Activated T-helper 2 cell treated with anti-CD3 and anti-CD28 coated beads, Interferon-gamma antibody, Interleukin-2, Interleukin-4, amounts not matched to agents 10 μg/mL and 5 μg/mL and 100 μg/mL, durations not matched to agents 14 hours and 24 hours and 36 hours (primary cell): ENCODE measurements around the gene SCN4B. TPM values are rescaled to one million over a fixed set of nuclear protein-coding genes. Genes with fewer than 3 reads are reported as not detected.

Experiments
- DNase-seq: peaks from one replicate; pipeline ENCODE4 v3.0.0; 2021; ENCODE audit warnings: low spot score
- H3K27ac Mint-ChIP-seq: one replicate; pipeline ENCODE4 v1.8.0; 2021; ENCODE audit warnings: mixed read lengths
- H3K27me3 Mint-ChIP-seq: one replicate; pipeline ENCODE4 v1.8.0; 2021; ENCODE audit warnings: low read depth, mixed read lengths
- H3K36me3 Mint-ChIP-seq: one replicate; pipeline ENCODE4 v1.8.0; 2021; ENCODE audit warnings: low read depth, mixed read lengths
- H3K4me1 Mint-ChIP-seq: one replicate; pipeline ENCODE4 v1.8.0; 2021; ENCODE audit warnings: low read depth, mixed read lengths
- H3K4me3 Mint-ChIP-seq: one replicate; pipeline ENCODE4 v1.8.0; 2021; ENCODE audit warnings: low read depth, mild to moderate bottlenecking, moderate library complexity, mixed read lengths
- H3K9me3 Mint-ChIP-seq: one replicate; pipeline ENCODE4 v1.8.0; 2021; ENCODE audit warnings: mixed read lengths
- intact Hi-C: fragments of 100-400 bp; cut with micrococcal nuclease; formaldehyde crosslinking; loops from one replicate; pipeline ENCODE4 v1.15.1; 2023
- total RNA-seq: library from RNA; stranded (reverse); gene quantifications from 2 replicates; pipeline ENCODE4 v1.2.3, GENCODE V29; 2022

Gene SCN4B
- total RNA-seq, 1 donor from 2014 or later: 0.32 TPM

DNA sequence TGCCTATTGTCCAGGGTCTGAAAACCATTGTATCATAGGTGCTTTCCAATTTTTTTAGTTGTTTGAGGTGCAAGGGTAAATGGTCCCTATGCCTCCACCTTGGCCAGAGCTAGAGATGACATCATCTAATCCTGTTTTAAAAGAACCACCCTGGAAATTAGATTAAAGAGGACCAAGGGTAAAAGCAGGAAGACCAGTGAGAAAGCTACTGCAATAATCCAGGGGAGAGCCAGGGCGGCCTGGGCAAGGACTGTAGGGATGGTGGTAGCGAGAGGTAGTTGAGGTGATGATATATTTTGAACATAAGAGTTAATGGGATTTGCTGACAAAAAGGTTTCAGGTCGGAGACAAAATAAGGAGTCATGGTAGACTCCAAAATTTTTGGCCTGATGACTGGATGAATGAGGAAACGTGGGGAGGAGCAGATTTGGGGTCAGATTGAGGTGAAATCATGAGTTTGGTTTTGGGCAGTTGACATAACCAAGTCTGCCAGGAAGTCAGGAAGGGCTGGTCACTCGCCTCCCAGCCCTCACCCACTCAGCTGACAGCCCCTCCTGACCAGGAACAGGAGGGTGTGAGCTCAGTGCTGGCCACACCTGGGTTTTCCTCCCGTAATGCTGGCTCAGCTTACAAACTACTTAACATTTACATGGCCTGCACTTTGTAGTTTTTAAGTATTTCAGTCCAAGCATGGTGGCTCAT, 23.0 kb downstream of the SCN4B start:
- H3K9me3 Mint-ChIP-seq: no peaks in the 10 kb centered on the region
- no peak overlapping the region for H3K4me3 Mint-ChIP-seq
- intact Hi-C loops: no loop called here
- peaks cover 18% of the 10 kb centered on the region for H3K27me3 Mint-ChIP-seq
- H3K4me1 Mint-ChIP-seq: no peaks in the 10 kb centered on the region
- DNase-seq: no peak
- no peak overlapping the region for H3K27ac Mint-ChIP-seq
- no peaks in the 10 kb centered on the region for H3K36me3 Mint-ChIP-seq

DNA sequence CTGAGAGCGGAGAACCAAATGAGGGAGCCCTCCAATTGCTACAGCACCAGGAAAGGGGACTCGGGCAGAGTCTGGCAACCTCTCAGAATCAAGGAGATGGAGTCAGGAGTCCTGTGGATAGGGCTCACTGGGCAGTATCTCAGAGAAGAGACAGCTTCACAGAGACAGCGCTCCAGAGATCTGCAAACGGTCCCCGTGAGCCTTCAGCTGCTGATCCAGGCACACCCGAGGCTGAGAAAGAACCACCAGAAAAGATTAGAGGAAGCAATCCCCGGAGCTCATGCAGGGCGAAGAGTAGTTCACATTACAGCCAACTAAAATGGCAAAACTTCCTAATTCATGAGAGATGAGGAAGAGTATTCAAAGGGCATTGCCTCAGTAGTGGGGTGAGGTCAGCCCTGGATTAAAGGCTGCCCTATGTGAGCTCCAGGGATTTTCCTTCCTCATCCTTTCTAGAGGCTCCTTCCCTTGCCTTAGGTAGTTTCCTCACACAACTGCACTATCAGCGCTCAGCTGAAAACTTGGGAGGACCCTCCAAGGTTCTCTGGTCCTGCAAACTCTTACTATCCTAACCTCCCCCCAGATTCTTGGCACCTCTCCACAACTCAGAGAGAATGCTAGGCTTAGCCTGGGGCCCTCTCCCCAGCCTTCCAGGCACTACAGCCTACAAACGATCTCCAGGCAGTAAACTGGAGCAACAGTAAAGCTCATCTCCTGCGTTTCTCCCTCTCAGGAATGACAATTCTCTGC, 23.7 kb downstream of the SCN4B start:
- Mint-ChIP-seq H3K27ac (no peak overlapping the region), H3K4me3 (no peak overlapping the region), H3K27me3 (peaks cover 18% of the 10 kb centered on the region), H3K9me3 (no peaks in the 10 kb centered on the region), H3K4me1 (no peaks in the 10 kb centered on the region), H3K36me3 (no peaks in the 10 kb centered on the region)
- intact Hi-C loops: no loop called here
- DNase-seq: no peak

- Mint-ChIP-seq H3K36me3 (no peaks in the 10 kb centered on the region), H3K27me3 (peaks cover 18% of the 10 kb centered on the region), H3K9me3 (no peaks in the 10 kb centered on the region), H3K4me3 (no peak overlapping the region), H3K4me1 (no peaks in the 10 kb centered on the region), H3K27ac (no peak overlapping the region)
- DNase-seq: no peak
- intact Hi-C loops: no loop called here
Measured at GRCh38 chr11:118128310-118128709, 24.3 kb downstream of the SCN4B start.

- no peaks in the 10 kb centered on the region for H3K9me3 Mint-ChIP-seq
- intact Hi-C loops: no loop called here
- no peak for DNase-seq
- no peak overlapping the region for H3K4me3 Mint-ChIP-seq
- H3K4me1 Mint-ChIP-seq: no peaks in the 10 kb centered on the region
- no peaks in the 10 kb centered on the region for H3K36me3 Mint-ChIP-seq
- H3K27ac Mint-ChIP-seq: no peak overlapping the region
- H3K27me3 Mint-ChIP-seq: peaks cover 20% of the 10 kb centered on the region
Measured at GRCh38 chr11:118126082-118126838, 26.4 kb downstream of the SCN4B start.

DNA sequence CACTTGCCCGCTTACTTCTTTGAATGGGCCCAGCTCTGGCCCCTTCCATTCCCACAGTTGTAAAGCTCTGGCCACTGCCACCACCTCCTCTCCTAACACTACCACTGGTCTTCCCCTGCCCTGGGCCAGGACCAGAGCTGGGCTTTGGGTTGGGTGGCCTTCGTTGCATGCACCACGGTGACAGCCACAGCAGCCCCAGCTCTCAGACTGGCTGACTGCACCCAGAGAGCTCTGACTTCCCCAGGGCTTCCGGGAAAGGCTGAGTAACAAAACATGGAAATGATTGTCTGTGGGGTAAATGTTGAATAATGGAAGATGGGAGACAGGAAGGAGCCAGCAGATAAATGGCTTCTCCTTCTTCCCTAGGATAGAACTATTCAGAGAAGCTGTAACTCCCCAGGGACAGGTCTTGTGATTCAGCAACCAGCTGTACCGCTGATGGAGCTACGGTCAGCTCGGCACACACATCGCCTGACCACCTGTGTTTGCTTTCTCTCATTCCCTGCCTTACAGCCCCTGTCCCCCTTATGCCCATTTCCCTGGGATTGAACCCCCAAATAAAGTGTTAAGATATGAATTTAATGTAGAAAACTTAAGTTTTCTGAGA, 27.6 kb downstream of the SCN4B start:
- H3K4me3 Mint-ChIP-seq: no peak overlapping the region
- peaks cover 20% of the 10 kb centered on the region for H3K27me3 Mint-ChIP-seq
- no peak overlapping the region for H3K27ac Mint-ChIP-seq
- H3K9me3 Mint-ChIP-seq: peaks cover 7% of the 10 kb centered on the region
- DNase-seq: no peak
- H3K36me3 Mint-ChIP-seq: no peaks in the 10 kb centered on the region
- H3K4me1 Mint-ChIP-seq: no peaks in the 10 kb centered on the region
- intact Hi-C loops: no loop called here

- H3K27ac Mint-ChIP-seq: no peak overlapping the region
- DNase-seq: no peak
- H3K27me3 Mint-ChIP-seq: peaks cover 26% of the 10 kb centered on the region
- intact Hi-C loops: no loop called here
- peaks cover 7% of the 10 kb centered on the region for H3K9me3 Mint-ChIP-seq
- H3K4me3 Mint-ChIP-seq: no peak overlapping the region
- no peaks in the 10 kb centered on the region for H3K36me3 Mint-ChIP-seq
- no peaks in the 10 kb centered on the region for H3K4me1 Mint-ChIP-seq
Measured at GRCh38 chr11:118120793-118121192, 31.8 kb downstream of the SCN4B start.

GRCh38 chr11:118117790-118118601, 34.6 kb downstream of the SCN4B start:
- no peaks in the 10 kb centered on the region for H3K36me3 Mint-ChIP-seq
- peaks cover 3% of the 10 kb centered on the region for H3K4me1 Mint-ChIP-seq
- no peak overlapping the region for H3K27ac Mint-ChIP-seq
- H3K4me3 Mint-ChIP-seq: no peak overlapping the region
- peaks cover 33% of the 10 kb centered on the region for H3K27me3 Mint-ChIP-seq
- intact Hi-C loops: no loop called here
- peaks cover 7% of the 10 kb centered on the region for H3K9me3 Mint-ChIP-seq
- DNase-seq: no peak

- H3K9me3 Mint-ChIP-seq: no peaks in the 10 kb centered on the region
- no peaks in the 10 kb centered on the region for H3K36me3 Mint-ChIP-seq
- H3K4me1 Mint-ChIP-seq: peaks cover 3% of the 10 kb centered on the region
- no peak overlapping the region for H3K27ac Mint-ChIP-seq
- intact Hi-C loops: no loop called here
- H3K4me3 Mint-ChIP-seq: no peak overlapping the region
- DNase-seq: no peak
- H3K27me3 Mint-ChIP-seq: peaks cover 25% of the 10 kb centered on the region
Measured at GRCh38 chr11:118115048-118115447, 37.6 kb downstream of the SCN4B start.

DNA sequence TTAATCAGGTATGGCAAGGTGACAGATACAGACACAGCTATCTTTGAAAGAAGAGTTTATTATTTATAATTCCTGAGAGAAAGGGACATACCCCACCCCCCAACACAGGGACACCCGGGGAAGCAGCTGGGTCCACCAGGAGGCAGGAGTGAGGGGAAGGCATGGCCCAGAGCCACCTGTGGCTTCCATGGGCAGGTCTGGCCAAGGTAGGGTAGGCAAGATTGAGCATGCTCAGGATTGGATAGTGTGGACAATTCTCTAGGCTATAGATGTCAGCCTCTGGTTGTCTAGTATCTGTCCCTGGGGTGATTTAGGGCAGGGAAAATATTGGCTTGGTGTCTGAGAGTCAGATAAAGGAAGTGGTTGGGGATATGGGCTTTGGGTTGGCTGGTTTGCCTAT, 38.4 kb downstream of the SCN4B start:
- no peaks in the 10 kb centered on the region for H3K9me3 Mint-ChIP-seq
- intact Hi-C loops: no loop called here
- peaks cover 3% of the 10 kb centered on the region for H3K4me1 Mint-ChIP-seq
- H3K4me3 Mint-ChIP-seq: no peak overlapping the region
- no peaks in the 10 kb centered on the region for H3K36me3 Mint-ChIP-seq
- H3K27me3 Mint-ChIP-seq: peaks cover 27% of the 10 kb centered on the region
- no peak for DNase-seq
- H3K27ac Mint-ChIP-seq: no peak overlapping the region

- Mint-ChIP-seq H3K9me3 (no peaks in the 10 kb centered on the region), H3K36me3 (no peaks in the 10 kb centered on the region), H3K4me3 (no peak overlapping the region), H3K27me3 (peaks cover 19% of the 10 kb centered on the region), H3K27ac (no peak overlapping the region), H3K4me1 (peaks cover 3% of the 10 kb centered on the region)
- DNase-seq: no peak
- intact Hi-C loops: no loop called here
Measured at GRCh38 chr11:118112711-118113430, 39.8 kb downstream of the SCN4B start.

- H3K9me3 Mint-ChIP-seq: no peaks in the 10 kb centered on the region
- intact Hi-C loops: no loop called here
- peaks cover 16% of the 10 kb centered on the region for H3K27me3 Mint-ChIP-seq
- no peaks in the 10 kb centered on the region for H3K36me3 Mint-ChIP-seq
- H3K27ac Mint-ChIP-seq: no peak overlapping the region
- DNase-seq: no peak
- H3K4me1 Mint-ChIP-seq: peaks cover 3% of the 10 kb centered on the region
- H3K4me3 Mint-ChIP-seq: no peak overlapping the region
Measured at GRCh38 chr11:118111744-118112035, 40.9 kb downstream of the SCN4B start.
